Liver (tissue), 9 donors: ENCODE data around the gene DOK6. TPM values are rescaled to one million over a fixed set of nuclear protein-coding genes. Genes with fewer than 3 reads are reported as not detected.

Source experiments
- DNase-seq: peaks from one replicate; pipeline ENCODE4 v3.0.0-alpha.2; 2017; ENCODE audit warnings: low spot score
- H3K27ac ChIP-seq, 2 donors: one replicate each; pipeline ENCODE4 v1.7.0; 2013; ENCODE audit warnings: inconsistent platforms in 2 of 2, low read length in 2 of 2, control low read depth in 1 of 2, low read depth in 1 of 2, mild to moderate bottlenecking in 1 of 2
- H3K27me3 ChIP-seq, 4 donors: one replicate each; pipeline versions ENCODE4 v1.6.1 to v1.7.0; 2013; ENCODE audit warnings: low read length in 3 of 4, inconsistent platforms in 1 of 4, mild to moderate bottlenecking in 1 of 4, moderate library complexity in 1 of 4; ENCODE audit not compliant: control insufficient read depth in 4 of 4, insufficient read depth in 4 of 4
- H3K36me3 ChIP-seq, 4 donors: one replicate each; pipeline versions ENCODE4 v1.6.1 to v1.7.0; 2013; ENCODE audit warnings: low read length in 3 of 4, mild to moderate bottlenecking in 3 of 4, low read depth in 1 of 4, moderate library complexity in 1 of 4; ENCODE audit not compliant: control insufficient read depth in 4 of 4, insufficient read depth in 3 of 4
- H3K4me1 ChIP-seq, 4 donors: one replicate each; pipeline versions ENCODE4 v1.6.1 to v1.7.0; 2013; ENCODE audit warnings: low read length in 3 of 4, mild to moderate bottlenecking in 3 of 4, moderate library complexity in 1 of 4; ENCODE audit not compliant: control insufficient read depth in 4 of 4, insufficient read depth in 4 of 4
- H3K4me3 ChIP-seq, 3 donors: one replicate each; pipeline versions ENCODE4 v1.6.1 to v1.7.0; 2013; ENCODE audit warnings: low read length in 3 of 3, control low read depth in 1 of 3, low read depth in 1 of 3, mild to moderate bottlenecking in 1 of 3
- H3K9ac ChIP-seq, 2 donors: one replicate each; pipeline ENCODE4 v1.7.0; 2013; ENCODE audit warnings: low read length in 2 of 2, mild to moderate bottlenecking in 2 of 2, moderate library complexity in 2 of 2, control low read depth in 1 of 2, low read depth in 1 of 2
- H3K9me3 ChIP-seq, 4 donors: one replicate each; pipeline versions ENCODE4 v1.6.1 to v1.7.0; 2013; ENCODE audit warnings: low read length in 3 of 4; ENCODE audit not compliant: control insufficient read depth in 4 of 4
- CTCF ChIP-seq: fragments of 150-350 bp; IDR thresholded peaks from 2 replicates; pipeline ENCODE4 v1.5.1; 2017; ENCODE audit warnings: improper control_type of control experiment, low read depth, low read length; ENCODE audit not compliant: missing input control
- EGR1 ChIP-seq, 2 donors: IDR thresholded peaks; 2 replicates each; pipeline ENCODE4 v1.6.1; 2016 to 2018; ENCODE audit warnings: antibody characterized with exemption in 2 of 2, low read depth in 2 of 2
- FOXA1 ChIP-seq: IDR thresholded peaks from 2 replicates; pipeline ENCODE4 v1.6.1; 2016; ENCODE audit warnings: antibody characterized with exemption
- FOXA2 ChIP-seq: IDR thresholded peaks from 2 replicates; pipeline ENCODE4 v1.6.1; 2016; ENCODE audit warnings: antibody characterized with exemption
- GABPA ChIP-seq, 2 donors: IDR thresholded peaks in 1 of 2; conservative IDR thresholded peaks in 1 of 2; 2 replicates each; pipeline ENCODE4 v1.6.1; 2016; ENCODE audit warnings: antibody characterized with exemption in 2 of 2, mild to moderate bottlenecking in 1 of 2, moderate library complexity in 1 of 2
- HNF4A ChIP-seq, 2 donors: conservative IDR thresholded peaks; 2 replicates each; pipeline ENCODE4 v1.6.1; 2016; ENCODE audit warnings: antibody characterized with exemption in 2 of 2, mild to moderate bottlenecking in 2 of 2
- HNF4G ChIP-seq: IDR thresholded peaks from 2 replicates; pipeline ENCODE4 v1.6.1; 2016; ENCODE audit warnings: antibody characterized with exemption
- JUND ChIP-seq, 2 donors: IDR thresholded peaks; 2 replicates each; pipeline ENCODE4 v1.6.1; 2016; ENCODE audit warnings: antibody characterized with exemption in 2 of 2
- MAX ChIP-seq: IDR thresholded peaks from 2 replicates; pipeline ENCODE4 v1.6.1; 2016; ENCODE audit warnings: antibody characterized with exemption
- NR2F2 ChIP-seq: IDR thresholded peaks from 2 replicates; pipeline ENCODE4 v1.6.1; 2016; ENCODE audit warnings: antibody characterized with exemption
- RAD21 ChIP-seq, 2 donors: IDR thresholded peaks; 2 replicates each; pipeline ENCODE4 v1.6.1; 2016; ENCODE audit warnings: antibody characterized with exemption in 2 of 2, mild to moderate bottlenecking in 2 of 2
- REST ChIP-seq: IDR thresholded peaks from 2 replicates; pipeline ENCODE4 v1.6.1; 2016; ENCODE audit warnings: antibody characterized with exemption, mild to moderate bottlenecking
- RXRA ChIP-seq, 2 donors: IDR thresholded peaks; 2 replicates each; pipeline ENCODE4 v1.6.1; 2017 to 2018; ENCODE audit warnings: antibody characterized with exemption in 2 of 2, mild to moderate bottlenecking in 1 of 2
- SP1 ChIP-seq: IDR thresholded peaks from 2 replicates; pipeline ENCODE4 v1.6.1; 2018; ENCODE audit warnings: antibody characterized with exemption, mild to moderate bottlenecking
- TAF1 ChIP-seq: conservative IDR thresholded peaks from 2 replicates; pipeline ENCODE4 v1.6.1; 2016; ENCODE audit warnings: antibody characterized with exemption, mild to moderate bottlenecking
- YY1 ChIP-seq: IDR thresholded peaks from 2 replicates; pipeline ENCODE4 v1.6.1; 2016; ENCODE audit warnings: antibody characterized with exemption, mild to moderate bottlenecking
- ZBTB33 ChIP-seq: IDR thresholded peaks from 2 replicates; pipeline ENCODE4 v1.6.1; 2016; ENCODE audit warnings: antibody characterized with exemption
- WGBS: extraction: QIAGEN DNeasy Blood & Tissue Kit; methylation state at CpG from one replicate; pipeline ENCODE4 v1.1.7; 2013; 5-methylcytosine and 5-hydroxymethylcytosine counted together
- polyA plus RNA-seq, 2 donors: library from polyadenylated mRNA; stranded (reverse) in 1 of 2; unstranded in 1 of 2; fragments of 200-250 nt in 1 of 2; fragments of >200 nt in 1 of 2; fragmentation: Nextera tagmentation in 1 of 2; extraction: Ambion mirVana in 1 of 2; gene quantifications; one replicate each; pipeline versions ENCODE4 v1.2.1 to v1.2.3, GENCODE V29; 2013 to 2015
- total RNA-seq, 2 donors: library from RNA; depleted of rRNA; stranded (reverse); fragments of >200 nt; gene quantifications; one replicate each; pipeline ENCODE4 v1.2.3, GENCODE V29; 2014
- TF ChIP-seq, protein P1 (sequence below): IDR thresholded peaks from 2 replicates; pipeline ENCODE4 v1.6.1; 2016; ENCODE audit warnings: antibody characterized with exemption
- donor health status: healthy.
- donor health status: healthy.
- donor health status: healthy.
- donor health status: healthy.
- donor health status: healthy.

The DOK6 gene
- total and polyA plus RNA-seq, 4 donors, result 0.08 to 1.1 (median 0.67) TPM

DNA sequence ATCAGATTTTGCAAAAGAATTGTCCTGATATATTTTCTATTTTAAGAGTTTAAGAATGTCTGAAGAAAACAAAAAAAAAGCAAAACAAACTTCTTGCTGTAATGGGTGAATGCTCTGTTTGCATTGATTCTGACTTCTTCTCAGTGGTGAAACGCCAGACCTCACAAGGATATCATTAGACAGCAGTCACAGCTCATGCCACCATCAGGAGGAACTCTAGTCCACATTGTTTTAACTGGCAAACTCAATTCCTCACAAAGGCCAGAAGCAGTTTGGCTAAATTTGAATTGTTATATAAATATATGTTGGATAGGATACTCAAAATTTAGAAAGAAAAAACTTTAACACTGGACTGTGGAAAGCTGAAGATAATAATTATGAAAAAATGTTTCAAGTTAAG is 89.4 kb downstream of the DOK6 start:
- TF ChIP-seq SP1, result no peak
- no peak for TF ChIP-seq FOXA1
- no peak for TF ChIP-seq TAF1
- TF ChIP-seq YY1, result no peak
- no peaks in the 10 kb centered on the region for H3K4me1 ChIP-seq
- WGBS, result 81% methylated on average over 1 of the region's 1 CpG
- H3K4me3 ChIP-seq, result no peak overlapping the region
- no peaks in the 10 kb centered on the region for H3K9me3 ChIP-seq
- no peaks in the 10 kb centered on the region for H3K36me3 ChIP-seq
- no peak overlapping the region for H3K9ac ChIP-seq
- no peak overlapping the region for H3K27ac ChIP-seq
- H3K27me3 ChIP-seq, result no peaks in the 10 kb centered on the region
- DNase-seq, result no peak

DNA sequence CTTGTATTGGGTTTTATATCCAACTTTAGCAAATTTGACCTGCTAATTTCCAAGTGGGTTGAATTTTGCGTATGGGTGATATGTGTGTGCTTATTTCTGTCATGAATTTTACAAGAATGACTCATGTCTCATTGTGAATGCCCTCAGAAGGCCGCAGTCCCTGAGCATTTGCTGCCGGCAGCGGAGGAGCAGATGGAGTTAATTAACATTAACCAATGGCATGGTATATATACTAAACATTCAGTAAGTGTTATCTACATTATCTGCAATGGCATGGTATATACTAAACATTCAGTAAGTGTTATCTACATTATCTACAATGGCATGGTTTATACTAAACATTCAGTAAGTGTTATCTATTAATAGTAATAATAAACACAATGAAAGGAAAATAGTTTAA is 90.1 kb downstream of the DOK6 start:
- Histone ChIP-seq H3K4me1 (no peaks in the 10 kb centered on the region), H3K27me3 (no peaks in the 10 kb centered on the region), H3K36me3 (no peaks in the 10 kb centered on the region), H3K9ac (no peak overlapping the region), H3K27ac (no peak overlapping the region), H3K9me3 (no peaks in the 10 kb centered on the region), H3K4me3 (no peak overlapping the region)
- 85% methylated on average over 4 of the region's 4 CpGs for WGBS
- no peak for TF ChIP-seq EGR1 (IDR thresholded peaks at IDR 0.05; ENCODE audit: low read depth in 2 of 2)
- no peak for TF ChIP-seq HNF4A (conservative IDR thresholded peaks at IDR 0.05)
- TF ChIP-seq FOXA2, result no peak
- no peak for TF ChIP-seq TAF1
- TF ChIP-seq ZBTB33, result no peak
- TF ChIP-seq FOXA1, result no peak
- no peak for TF ChIP-seq GABPA (IDR thresholded peaks at IDR 0.05 in 1 of 2, conservative IDR thresholded peaks at IDR 0.05 in 1 of 2)
- TF ChIP-seq, protein P1, sequence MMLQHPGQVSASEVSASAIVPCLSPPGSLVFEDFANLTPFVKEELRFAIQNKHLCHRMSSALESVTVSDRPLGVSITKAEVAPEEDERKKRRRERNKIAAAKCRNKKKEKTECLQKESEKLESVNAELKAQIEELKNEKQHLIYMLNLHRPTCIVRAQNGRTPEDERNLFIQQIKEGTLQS, result no peak
- TF ChIP-seq CTCF, result no peak
- no peak for TF ChIP-seq MAX
- TF ChIP-seq NR2F2, result no peak
- TF ChIP-seq YY1, result no peak
- no peak for TF ChIP-seq RXRA (IDR thresholded peaks at IDR 0.05)
- no peak for TF ChIP-seq JUND (IDR thresholded peaks at IDR 0.05)
- TF ChIP-seq REST, result no peak
- TF ChIP-seq SP1, result no peak
- no peak for TF ChIP-seq HNF4G
- no peak for TF ChIP-seq RAD21 (IDR thresholded peaks at IDR 0.05)
- no peak for DNase-seq
